ENCODE measurements around the gene MAP4K5. TPM values are rescaled to one million over a fixed set of nuclear protein-coding genes. Genes with fewer than 3 reads are reported as not detected.

Gene MAP4K5
- total RNA-seq, 1 experiment from 2014 or later = 111 TPM

DNA sequence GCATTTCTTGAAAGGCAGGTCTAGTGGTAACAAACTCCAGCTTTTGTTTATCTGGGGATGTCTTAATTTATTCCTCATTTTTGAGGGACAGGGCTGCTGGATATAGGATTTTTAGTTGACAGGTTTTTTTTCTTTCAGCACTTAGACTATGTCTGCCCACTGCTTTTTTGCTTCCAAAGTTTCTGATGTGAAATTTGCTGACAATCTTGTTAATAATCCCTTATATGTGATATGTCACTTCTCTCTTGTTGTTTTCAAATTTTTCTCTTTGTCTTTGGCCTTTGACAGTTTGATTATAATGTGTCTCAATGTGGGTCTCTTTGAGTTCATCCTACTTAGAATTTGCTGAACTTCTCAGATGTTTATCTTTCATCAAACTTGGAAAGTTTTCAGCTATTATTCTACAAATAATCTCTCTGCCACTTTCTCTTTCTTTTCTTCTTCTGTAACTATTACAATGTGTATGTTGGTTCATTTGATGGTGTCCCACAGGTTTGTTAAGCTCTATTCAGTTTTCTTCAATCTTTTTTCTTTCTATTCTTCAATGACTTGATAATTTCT is 37.4 kb upstream of the MAP4K5 start:
- Histone ChIP-seq H4K20me1 (ENCODE audit: low read length) (no peaks in the 10 kb centered on the region), H3K9me3 (ENCODE audit: low read length) (peaks cover 8% of the 10 kb centered on the region; the same call in 1 of the 2 replicates), H3K9me2 (replicated peaks; ENCODE audit: low read length) (no peaks in the 10 kb centered on the region), H3K4me3 (ENCODE audit: low read length) (no peak overlapping the region), H3F3A (ENCODE audit: low read length, unreplicated experiment) (no peaks in the 10 kb centered on the region), H3K4me1 (ENCODE audit: insufficient read depth, low read length) (peaks cover 11% of the 10 kb centered on the region), H2AFZ (ENCODE audit: low read length) (no peak overlapping the region), H3K79me2 (ENCODE audit: low read length) (no peaks in the 10 kb centered on the region), H3K27me3 (ENCODE audit: low read length) (no peaks in the 10 kb centered on the region), H3K36me3 (ENCODE audit: low read depth, low read length) (0 out of 2 replicates have a peak, but pooled peaks cover 6% of the 10 kb centered on the region), H3K27ac (ENCODE audit: low read length) (no peak overlapping the region), H3K9ac (ENCODE audit: low read length) (no peak overlapping the region), H3K4me2 (ENCODE audit: low read length) (no peak overlapping the region)
- DNase-seq (no peak), ATAC-seq (no peak)
- ChIA-PET POLR2A (ENCODE audit: unreplicated experiment) (interaction anchor here (0.7 kb wide), 1 partner anchor 247 kb away, joined by 4 read pairs; no protein-coding TSS in a partner anchor), CTCF (interaction anchor here (0.7 kb wide), 1 partner anchor 1671 kb away, joined by 6 read pairs; no protein-coding TSS in a partner anchor)
- TF ChIP-seq EZH2phosphoT487 (IDR thresholded peaks at IDR 0.05; ENCODE audit: borderline replicate concordance, low read length) (no peak), EZH2 (IDR thresholded peaks at IDR 0.05; ENCODE audit: low read length, unreplicated experiment) (no peak)
- TF ChIP-seq, protein P1, sequence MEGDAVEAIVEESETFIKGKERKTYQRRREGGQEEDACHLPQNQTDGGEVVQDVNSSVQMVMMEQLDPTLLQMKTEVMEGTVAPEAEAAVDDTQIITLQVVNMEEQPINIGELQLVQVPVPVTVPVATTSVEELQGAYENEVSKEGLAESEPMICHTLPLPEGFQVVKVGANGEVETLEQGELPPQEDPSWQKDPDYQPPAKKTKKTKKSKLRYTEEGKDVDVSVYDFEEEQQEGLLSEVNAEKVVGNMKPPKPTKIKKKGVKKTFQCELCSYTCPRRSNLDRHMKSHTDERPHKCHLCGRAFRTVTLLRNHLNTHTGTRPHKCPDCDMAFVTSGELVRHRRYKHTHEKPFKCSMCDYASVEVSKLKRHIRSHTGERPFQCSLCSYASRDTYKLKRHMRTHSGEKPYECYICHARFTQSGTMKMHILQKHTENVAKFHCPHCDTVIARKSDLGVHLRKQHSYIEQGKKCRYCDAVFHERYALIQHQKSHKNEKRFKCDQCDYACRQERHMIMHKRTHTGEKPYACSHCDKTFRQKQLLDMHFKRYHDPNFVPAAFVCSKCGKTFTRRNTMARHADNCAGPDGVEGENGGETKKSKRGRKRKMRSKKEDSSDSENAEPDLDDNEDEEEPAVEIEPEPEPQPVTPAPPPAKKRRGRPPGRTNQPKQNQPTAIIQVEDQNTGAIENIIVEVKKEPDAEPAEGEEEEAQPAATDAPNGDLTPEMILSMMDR (conservative IDR thresholded peaks at IDR 0.05; ENCODE audit: low read depth, low read length) = no peak
- BruUV-seq (replicated peaks) = no TSS peak
- intact Hi-C loops (cut with micrococcal nuclease) = loop anchor here (1.0 kb wide), 1 partner anchor 10 kb away; no protein-coding TSS in a partner anchor

DNA sequence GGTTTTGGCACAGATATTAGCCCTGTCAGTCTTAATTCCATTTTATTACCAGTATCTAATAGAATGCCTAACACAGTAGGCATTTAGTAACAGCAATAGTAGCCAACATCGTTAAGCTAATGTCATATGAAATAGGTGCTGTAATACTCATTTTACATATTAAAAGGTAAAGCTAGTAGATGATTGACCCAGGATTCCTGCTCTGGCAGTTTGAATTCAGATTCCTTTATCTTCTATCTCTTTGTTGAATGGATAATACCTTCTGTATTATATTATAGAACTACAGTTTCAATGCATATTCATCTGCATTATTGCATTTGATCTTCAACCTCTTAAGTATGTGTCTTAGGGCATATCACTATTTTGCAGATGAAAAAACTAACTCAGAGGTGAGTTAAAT is 30.5 kb upstream of the MAP4K5 start:
- BruUV-seq (replicated peaks) = no TSS peak
- H3F3A ChIP-seq (ENCODE audit: low read length, unreplicated experiment) = no peaks in the 10 kb centered on the region
- H3K4me2 ChIP-seq (ENCODE audit: low read length) = no peak overlapping the region
- no peak overlapping the region for H3K27ac ChIP-seq (ENCODE audit: low read length)
- no peaks in the 10 kb centered on the region for H3K79me2 ChIP-seq (ENCODE audit: low read length)
- no peaks in the 10 kb centered on the region for H3K36me3 ChIP-seq (ENCODE audit: low read depth, low read length)
- POLR2A ChIA-PET (ENCODE audit: unreplicated experiment) = no interaction called here
- no peak overlapping the region for H3K9ac ChIP-seq (ENCODE audit: low read length)
- DNase-seq (no peak), ATAC-seq (no peak)
- TF ChIP-seq, protein P1 (conservative IDR thresholded peaks at IDR 0.05; ENCODE audit: low read depth, low read length) = no peak
- TF ChIP-seq EZH2 (IDR thresholded peaks at IDR 0.05; ENCODE audit: low read length, unreplicated experiment) = no peak
- TF ChIP-seq EZH2phosphoT487 (IDR thresholded peaks at IDR 0.05; ENCODE audit: borderline replicate concordance, low read length) = no peak
- CTCF ChIA-PET = no interaction called here
- no peaks in the 10 kb centered on the region for H3K9me2 ChIP-seq (replicated peaks; ENCODE audit: low read length)
- no peaks in the 10 kb centered on the region for H3K9me3 ChIP-seq (ENCODE audit: low read length)
- peaks cover 21% of the 10 kb centered on the region for H3K27me3 ChIP-seq (ENCODE audit: low read length)
- intact Hi-C loops (cut with micrococcal nuclease) = no loop called here
- no peaks in the 10 kb centered on the region for H4K20me1 ChIP-seq (ENCODE audit: low read length)
- H3K4me3 ChIP-seq (ENCODE audit: low read length) = no peak overlapping the region
- no peak overlapping the region for H2AFZ ChIP-seq (ENCODE audit: low read length)
- peaks cover 10% of the 10 kb centered on the region for H3K4me1 ChIP-seq (ENCODE audit: insufficient read depth, low read length)

DNA sequence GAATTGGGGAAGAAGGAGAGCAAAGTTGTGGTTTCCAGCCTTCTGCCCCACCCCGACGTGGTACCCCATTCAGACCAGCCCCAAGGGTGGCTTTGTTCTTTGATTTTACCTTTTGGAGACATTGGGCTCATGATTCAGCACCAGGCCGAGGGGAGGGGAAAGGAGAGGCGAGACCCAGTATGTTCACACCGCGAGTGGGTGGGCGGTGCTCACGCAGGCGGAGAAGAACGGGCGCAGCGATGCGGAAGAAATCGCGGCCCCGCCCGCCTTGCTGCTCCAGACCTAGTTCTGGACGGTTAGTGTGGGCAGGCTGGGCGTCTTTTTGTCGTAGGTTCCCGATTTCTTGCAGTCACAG is 28.5 kb upstream of the MAP4K5 start:
- ChIA-PET POLR2A (ENCODE audit: unreplicated experiment) (interaction anchor here (0.7 kb wide), 1 partner anchor 105 kb away, joined by 4 read pairs; no protein-coding TSS in a partner anchor), CTCF (interaction anchor here (0.5 to 1.5 kb wide), 2 partner anchors 113 to 154 kb away, joined by 3 to 4 read pairs; no protein-coding TSS in a partner anchor)
- Histone ChIP-seq H3K4me2 (ENCODE audit: low read length) (peak overlapping the region; percentile 97), H4K20me1 (ENCODE audit: low read length) (no peaks in the 10 kb centered on the region), H3K9ac (ENCODE audit: low read length) (peak overlapping the region; percentile 7; the same call in 1 of the 2 replicates), H3K9me2 (replicated peaks; ENCODE audit: low read length) (no peaks in the 10 kb centered on the region), H2AFZ (ENCODE audit: low read length) (peak overlapping the region; percentile 94), H3K27me3 (ENCODE audit: low read length) (peaks cover 25% of the 10 kb centered on the region), H3K79me2 (ENCODE audit: low read length) (no peaks in the 10 kb centered on the region), H3K4me3 (ENCODE audit: low read length) (peak overlapping the region; percentile 78), H3K36me3 (ENCODE audit: low read depth, low read length) (no peaks in the 10 kb centered on the region), H3F3A (ENCODE audit: low read length, unreplicated experiment) (no peaks in the 10 kb centered on the region), H3K27ac (ENCODE audit: low read length) (no peak overlapping the region), H3K4me1 (ENCODE audit: insufficient read depth, low read length) (peaks cover 10% of the 10 kb centered on the region), H3K9me3 (ENCODE audit: low read length) (no peaks in the 10 kb centered on the region)
- intact Hi-C loops (cut with micrococcal nuclease) = loop anchor here (1.0 kb wide), 1 partner anchor 18 kb away; no protein-coding TSS in a partner anchor
- no peak for TF ChIP-seq EZH2phosphoT487 (IDR thresholded peaks at IDR 0.05; ENCODE audit: borderline replicate concordance, low read length)
- TF ChIP-seq, protein P1 (conservative IDR thresholded peaks at IDR 0.05; ENCODE audit: low read depth, low read length) = no peak
- TF ChIP-seq EZH2 (IDR thresholded peaks at IDR 0.05; ENCODE audit: low read length, unreplicated experiment) = no peak
- ATAC-seq (peak; percentile 31), DNase-seq (peak; percentile 37)
- BruUV-seq (replicated peaks) = TSS peak; percentile 38
